Endothelial cell of umbilical vein (primary cell): ENCODE measurements around the gene FTO. TPM values are rescaled to one million over a fixed set of nuclear protein-coding genes. Genes with fewer than 3 reads are reported as not detected.

Experiments
- BruUV-seq: library from RNA; stranded (reverse); fragments of 400-500 nt; replicated peaks from 2 replicates; lab custom pipeline; 2021; lab: Mats Ljungman, UMichigan
- CTCF ChIA-PET: fragments of 300-600, 350-600 bp; sonication (Branson Sonifier 250); formaldehyde crosslinking; loops from one replicate; lab custom pipeline; 2021; ENCODE audit warnings: antibody characterized with exemption, inconsistent platforms; lab: Charles Lee
- POLR2A ChIA-PET: fragments of 300-600, 350-600 bp; sonication (Branson Sonifier 250); formaldehyde crosslinking; loops from one replicate; lab custom pipeline; 2021; ENCODE audit warnings: antibody characterized with exemption, inconsistent platforms; lab: Charles Lee
- DNase-seq: peaks from one replicate; pipeline ENCODE4 v3.0.0-alpha.2; 2011; ENCODE audit warnings: low read depth, low spot score
- FAIRE-seq: peaks from 2 replicates; lab custom pipeline; 2011; peaks lifted over from hg19 to GRCh38; lab: Jason Lieb, UNC
- H2AFZ ChIP-seq: 2 replicates; pipeline ENCODE4 v1.6.0; 2012; ENCODE audit warnings: low read depth, low read length, control low read depth, inconsistent platforms
- H3K27ac ChIP-seq: 2 replicates; pipeline ENCODE4 v1.5.1; 2011; ENCODE audit warnings: low read depth, mild to moderate bottlenecking, control low read depth, low read length, moderate library complexity; ENCODE audit not compliant: insufficient read depth
- H3K27me3 ChIP-seq, 2 experiments: 2 replicates each; pipeline versions ENCODE4 v1.6.0 to v1.6.1; 2011; ENCODE audit warnings: low read length in 2 of 2, mixed read lengths in 1 of 2; ENCODE audit not compliant: control insufficient read depth in 2 of 2, insufficient read depth in 2 of 2
- H3K36me3 ChIP-seq, 2 experiments: 2 replicates in 1 of 2; 3 replicates in 1 of 2; pipeline ENCODE4 v1.5.1; 2011; ENCODE audit warnings: low read length in 2 of 2, mild to moderate bottlenecking in 1 of 2, moderate library complexity in 1 of 2; ENCODE audit not compliant: control insufficient read depth in 2 of 2, insufficient read depth in 2 of 2; ENCODE audit errors: extremely low read depth in 1 of 2
- H3K4me1 ChIP-seq: 3 replicates; pipeline ENCODE4 v1.5.1; 2011; ENCODE audit warnings: mild to moderate bottlenecking, low read length; ENCODE audit not compliant: control insufficient read depth, insufficient read depth; ENCODE audit errors: extremely low read depth
- H3K4me2 ChIP-seq: 2 replicates; pipeline ENCODE4 v1.6.1; 2011; ENCODE audit warnings: low read length, control low read depth, mixed read lengths; ENCODE audit not compliant: insufficient read depth
- H3K4me3 ChIP-seq, 3 experiments: fragments of 200-600 bp in 1 of 3; sonication (generic), shearing (Covaris generic) in 1 of 3; replicated peaks in 1 of 3; 2 replicates each; pipeline ENCODE4 v1.5.1; 2011 to 2016; ENCODE audit warnings: control low read depth in 3 of 3, low read length in 3 of 3, mild to moderate bottlenecking in 2 of 3, inconsistent platforms in 1 of 3, low read depth in 1 of 3, moderate library complexity in 1 of 3; ENCODE audit not compliant: insufficient read depth in 1 of 3
- H3K79me2 ChIP-seq: 2 replicates; pipeline ENCODE4 v1.6.0; 2012; ENCODE audit warnings: low read length, inconsistent platforms; ENCODE audit not compliant: control insufficient read depth, insufficient read depth
- H3K9ac ChIP-seq: replicated peaks from 2 replicates; pipeline ENCODE3; 2011; ENCODE audit warnings: low read length, control low read depth; ENCODE audit not compliant: insufficient read depth; ENCODE audit errors: extremely low read depth
- H3K9me1 ChIP-seq: replicated peaks from 3 replicates; pipeline ENCODE4 v1.6.0; 2011; ENCODE audit warnings: mild to moderate bottlenecking, low read length; ENCODE audit not compliant: control insufficient read depth, insufficient read depth; ENCODE audit errors: extremely low read depth
- H3K9me3 ChIP-seq: replicated peaks from 2 replicates; pipeline ENCODE4 v1.5.1; 2012; ENCODE audit warnings: low read length, inconsistent platforms; ENCODE audit not compliant: control insufficient read depth, insufficient read depth
- H4K20me1 ChIP-seq: replicated peaks from 2 replicates; pipeline ENCODE3; 2011; ENCODE audit warnings: mild to moderate bottlenecking, low read length; ENCODE audit not compliant: control insufficient read depth, insufficient read depth; ENCODE audit errors: extremely low read depth
- EZH2 ChIP-seq: IDR thresholded peaks from 2 replicates; pipeline ENCODE4 v1.6.1; 2012; ENCODE audit warnings: borderline replicate concordance, low read depth, mild to moderate bottlenecking, moderate library complexity, low read length, inconsistent platforms; ENCODE audit not compliant: severe bottlenecking
- FOS ChIP-seq: IDR thresholded peaks from 2 replicates; pipeline ENCODE4 v1.6.1; 2011; ENCODE audit warnings: mild to moderate bottlenecking, low read length, moderate library complexity, borderline replicate concordance; ENCODE audit not compliant: insufficient read depth
- GATA2 ChIP-seq: IDR thresholded peaks from 2 replicates; pipeline ENCODE4 v1.7.0; 2011; ENCODE audit warnings: low read depth, mild to moderate bottlenecking, moderate library complexity, mixed read lengths, low read length; ENCODE audit not compliant: insufficient read length, insufficient read depth
- JUN ChIP-seq: IDR thresholded peaks from 2 replicates; pipeline ENCODE4 v1.6.1; 2011; ENCODE audit warnings: borderline replicate concordance, low read depth; ENCODE audit not compliant: insufficient read length, insufficient read depth
- MYC ChIP-seq: IDR thresholded peaks from one replicate; pipeline ENCODE4 v1.6.1; 2011; ENCODE audit warnings: mild to moderate bottlenecking, low read depth, low read length
- POLR2A ChIP-seq: IDR thresholded peaks from 2 replicates; pipeline ENCODE4 v1.6.1; 2012; ENCODE audit warnings: low read depth, mild to moderate bottlenecking, control low read depth, low read length
- POLR2AphosphoS5 ChIP-seq: IDR thresholded peaks from 2 replicates; pipeline ENCODE4 v1.6.1; 2012; ENCODE audit warnings: low read depth, mild to moderate bottlenecking, control low read depth, low read length, moderate library complexity; ENCODE audit not compliant: insufficient read depth
- dilution Hi-C: fragments of 300-500 bp; cut with MboI; formaldehyde crosslinking; loops from one replicate; pipeline ENCODE4 v1.15.0; 2019; ENCODE audit warnings: low sequenced_read_pairs; ENCODE audit not compliant: extremely low pct_ligation_motif_present
- intact Hi-C: fragments of 100-400 bp; cut with micrococcal nuclease; formaldehyde crosslinking; loops from one replicate; pipeline ENCODE4 v1.10.0; 2022
- polyA plus RNA-seq, 4 experiments: library from polyadenylated mRNA; depleted of rRNA in 3 of 4; stranded (reverse) in 3 of 4; unstranded in 1 of 4; fragments of >200 nt; gene quantifications; 2 replicates each; pipeline versions ENCODE4 v1.2.1 to v1.2.3, GENCODE V29; 2011 to 2012; ENCODE audit warnings: missing spikeins in 1 of 4
- total RNA-seq: library from RNA; stranded (reverse); gene quantifications from 2 replicates; pipeline ENCODE4 v1.2.3, GENCODE V29; 2021
- TF ChIP-seq, protein P1 (sequence below): IDR thresholded peaks from 2 replicates; pipeline ENCODE4 v1.6.1; 2011; ENCODE audit not compliant: insufficient read depth, insufficient read length
- TF ChIP-seq, protein P2 (sequence below), 2 donors: IDR thresholded peaks; 1 replicate in 1 of 2; 2 replicates in 1 of 2; pipeline ENCODE4 v1.5.1; 2011; ENCODE audit warnings: low read length in 2 of 2, mild to moderate bottlenecking in 2 of 2, moderate library complexity in 2 of 2, control low read depth in 1 of 2, inconsistent platforms in 1 of 2, low read depth in 1 of 2; ENCODE audit not compliant: insufficient read depth in 1 of 2; ENCODE audit errors: extremely low read depth in 1 of 2

FTO gene
- total and polyA plus RNA-seq, 2 donors (not counting 3 experiments of a cell fraction or from before 2014, with no cell fraction given): 48.6 to 87.1 TPM

DNA sequence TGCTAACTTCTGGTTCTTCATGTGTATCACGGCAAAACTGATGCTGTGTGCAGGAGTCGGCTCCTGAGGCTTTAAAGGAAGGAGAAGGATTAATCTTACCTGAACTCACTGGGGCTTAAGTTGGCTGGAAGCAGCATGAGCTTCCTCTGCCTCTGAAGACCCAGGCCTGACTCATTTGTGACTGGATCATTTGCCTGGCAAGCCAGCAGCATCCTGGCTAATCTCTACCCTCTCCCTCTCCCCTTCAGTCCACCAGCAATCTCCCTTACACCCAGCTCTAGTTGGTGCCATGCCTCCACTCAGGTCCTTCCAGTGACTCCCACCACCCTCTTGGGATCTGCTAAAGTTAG is 432.3 kb downstream of the FTO start:
- Histone ChIP-seq H3K4me2 (peak overlapping the region; percentile 65), H3K9me3 (no peaks in the 10 kb centered on the region), H3K27ac (peak overlapping the region; percentile 93), H3K9me1 (no peaks in the 10 kb centered on the region), H4K20me1 (no peaks in the 10 kb centered on the region), H3K79me2 (no peaks in the 10 kb centered on the region), H2AFZ (peak overlapping the region; percentile 85), H3K9ac (peak overlapping the region; percentile 46), H3K27me3 (no peaks in the 10 kb centered on the region), H3K36me3 (no peaks in the 10 kb centered on the region), H3K4me1 (peaks cover 16% of the 10 kb centered on the region), H3K4me3 (no peak overlapping the region)
- no TSS peak for BruUV-seq
- DNase-seq (peak; percentile 36), FAIRE-seq (no peak)
- ChIA-PET POLR2A (no interaction called here), CTCF (interaction anchor here (0.7 to 1.4 kb wide), 3 partner anchors 42 to 587 kb away, joined by 3 to 4 read pairs (median 3); no protein-coding TSS in a partner anchor)
- intact Hi-C loops (loop anchor here (2.0 kb wide), 1 partner anchor 59 kb away; no protein-coding TSS in a partner anchor), dilution Hi-C loops (no loop called here)
- no peak for TF ChIP-seq POLR2AphosphoS5
- TF ChIP-seq GATA2: no peak

DNA sequence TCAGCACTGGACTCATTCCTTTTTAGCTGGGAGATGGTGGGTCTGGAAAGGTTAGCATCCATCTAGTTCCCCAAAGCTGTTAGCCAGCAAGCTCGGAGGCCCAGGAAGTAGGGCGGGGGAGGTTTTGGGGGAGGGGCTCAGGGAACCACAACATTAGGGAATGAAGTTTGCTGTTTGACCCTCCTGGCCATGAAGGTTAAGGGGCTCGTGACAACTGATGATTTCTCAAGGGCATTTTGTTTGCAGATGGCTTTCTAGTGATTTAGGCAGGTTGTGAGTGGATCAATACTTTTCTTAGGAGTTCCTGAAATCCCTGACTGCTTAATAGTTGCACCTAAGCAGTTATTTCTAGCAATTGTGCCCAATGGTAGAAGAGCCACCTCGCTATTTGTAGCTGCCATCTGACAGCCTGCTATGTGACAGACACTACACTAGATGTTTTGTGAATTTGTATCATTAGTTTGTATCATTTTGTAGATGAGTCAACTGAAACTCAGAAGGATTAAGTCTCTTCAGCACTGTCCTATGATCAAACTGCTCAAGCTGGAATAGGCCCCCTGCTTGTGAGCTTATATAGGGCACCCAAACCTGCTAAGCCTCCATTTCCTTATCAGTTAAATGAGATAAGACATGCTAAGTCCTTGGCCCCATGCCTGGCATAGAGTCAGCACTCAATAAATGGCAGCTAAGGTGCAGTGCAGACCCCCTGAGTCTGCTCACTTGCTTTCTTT is 436.3 kb downstream of the FTO start:
- H3K27ac ChIP-seq: no peak overlapping the region
- H3K79me2 ChIP-seq: no peaks in the 10 kb centered on the region
- no peaks in the 10 kb centered on the region for H4K20me1 ChIP-seq
- peaks cover 15% of the 10 kb centered on the region for H3K4me1 ChIP-seq
- POLR2A ChIA-PET: no interaction called here
- H2AFZ ChIP-seq: no peak overlapping the region
- TF ChIP-seq POLR2A: no peak
- no peak for TF ChIP-seq GATA2
- TF ChIP-seq POLR2AphosphoS5: no peak
- TF ChIP-seq EZH2: no peak
- TF ChIP-seq, protein P1, sequence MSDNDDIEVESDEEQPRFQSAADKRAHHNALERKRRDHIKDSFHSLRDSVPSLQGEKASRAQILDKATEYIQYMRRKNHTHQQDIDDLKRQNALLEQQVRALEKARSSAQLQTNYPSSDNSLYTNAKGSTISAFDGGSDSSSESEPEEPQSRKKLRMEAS: no peak
- no peak for TF ChIP-seq MYC
- no peak for TF ChIP-seq FOS
- TF ChIP-seq, protein P2, sequence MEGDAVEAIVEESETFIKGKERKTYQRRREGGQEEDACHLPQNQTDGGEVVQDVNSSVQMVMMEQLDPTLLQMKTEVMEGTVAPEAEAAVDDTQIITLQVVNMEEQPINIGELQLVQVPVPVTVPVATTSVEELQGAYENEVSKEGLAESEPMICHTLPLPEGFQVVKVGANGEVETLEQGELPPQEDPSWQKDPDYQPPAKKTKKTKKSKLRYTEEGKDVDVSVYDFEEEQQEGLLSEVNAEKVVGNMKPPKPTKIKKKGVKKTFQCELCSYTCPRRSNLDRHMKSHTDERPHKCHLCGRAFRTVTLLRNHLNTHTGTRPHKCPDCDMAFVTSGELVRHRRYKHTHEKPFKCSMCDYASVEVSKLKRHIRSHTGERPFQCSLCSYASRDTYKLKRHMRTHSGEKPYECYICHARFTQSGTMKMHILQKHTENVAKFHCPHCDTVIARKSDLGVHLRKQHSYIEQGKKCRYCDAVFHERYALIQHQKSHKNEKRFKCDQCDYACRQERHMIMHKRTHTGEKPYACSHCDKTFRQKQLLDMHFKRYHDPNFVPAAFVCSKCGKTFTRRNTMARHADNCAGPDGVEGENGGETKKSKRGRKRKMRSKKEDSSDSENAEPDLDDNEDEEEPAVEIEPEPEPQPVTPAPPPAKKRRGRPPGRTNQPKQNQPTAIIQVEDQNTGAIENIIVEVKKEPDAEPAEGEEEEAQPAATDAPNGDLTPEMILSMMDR (IDR thresholded peaks at IDR 0.05; ENCODE audit: extremely low read depth in 1 of 2, insufficient read depth in 1 of 2, low read depth in 1 of 2, low read length in 2 of 2): no peak
- TF ChIP-seq JUN: no peak
- no peaks in the 10 kb centered on the region for H3K9me1 ChIP-seq
- no peaks in the 10 kb centered on the region for H3K36me3 ChIP-seq
- H3K9ac ChIP-seq: no peak overlapping the region
- H3K4me2 ChIP-seq: no peak overlapping the region
- CTCF ChIA-PET: interaction anchor here (1.0 kb wide), 1 partner anchor 789 kb away, joined by 3 read pairs; no protein-coding TSS in a partner anchor
- DNase-seq: no peak
- FAIRE-seq: no peak
- H3K4me3 ChIP-seq: no peak overlapping the region
- dilution Hi-C loops: no loop called here
- BruUV-seq: no TSS peak
- intact Hi-C loops: no loop called here
- H3K27me3 ChIP-seq: no peaks in the 10 kb centered on the region
- no peaks in the 10 kb centered on the region for H3K9me3 ChIP-seq
